ENCODE results near the gene C1QA.
A peak's percentile ranks its signal among the peaks of the same experiment; 100 is the strongest.

Gene C1QA

GRCh38 chr1:22613572-22613918 lies 22.9 kb upstream of the C1QA start:
- DNase-seq = no peak

- DNase-seq = no peak
These were observed 22.5 kb upstream of the C1QA start for GRCh38 chr1:22613951-22614350.

GRCh38 chr1:22615886-22616285 lies 20.5 kb upstream of the C1QA start:
- DNase-seq = no peak

- DNase-seq = no peak
These were observed 19.9 kb upstream of the C1QA start for GRCh38 chr1:22616571-22616970.

DNA sequence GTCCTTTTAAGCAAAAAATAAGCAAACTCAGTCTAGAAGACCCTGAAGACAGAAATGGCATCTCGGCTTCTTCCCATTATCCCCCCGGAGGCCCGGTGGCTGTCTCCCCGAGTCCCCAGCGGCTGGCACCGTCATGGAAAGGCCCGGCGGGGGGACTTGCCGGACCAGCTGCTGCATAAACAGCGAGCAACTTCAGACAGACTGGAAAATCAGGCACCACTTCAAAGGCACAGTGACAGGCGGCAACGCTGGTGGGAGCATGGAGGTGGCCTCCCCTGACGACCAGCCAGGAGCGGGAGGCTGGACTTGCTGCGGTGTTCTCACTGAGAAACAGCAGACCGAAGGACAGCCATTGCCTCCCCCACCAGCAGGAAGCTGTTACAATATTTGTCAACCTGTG lies 18.4 kb upstream of the C1QA start:
- no peak for DNase-seq

GRCh38 chr1:22619252-22619651 lies 17.2 kb upstream of the C1QA start:
- DNase-seq = no peak

DNA sequence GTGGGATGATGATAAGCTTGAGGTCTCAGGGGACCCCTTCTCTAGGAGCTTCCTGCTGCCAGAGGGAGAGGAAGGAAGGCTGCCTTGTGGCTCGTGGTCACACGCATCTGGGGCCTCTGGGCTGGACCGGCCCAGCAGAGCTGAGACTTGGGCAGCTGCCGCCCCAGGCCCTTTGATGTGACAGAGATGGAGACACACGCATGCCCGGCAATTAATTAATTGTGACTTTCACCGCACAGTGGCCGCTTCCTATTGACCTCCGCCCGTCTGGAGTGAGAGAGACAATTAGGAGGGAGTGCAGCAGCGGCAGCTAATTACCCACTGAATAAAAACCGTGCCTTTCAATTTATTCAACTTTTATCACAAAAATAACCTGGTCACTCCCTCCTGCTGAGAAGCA lies 16.6 kb upstream of the C1QA start:
- DNase-seq = no peak

GRCh38 chr1:22621761-22622160 lies 14.7 kb upstream of the C1QA start:
- no peak for DNase-seq

GRCh38 chr1:22625262-22625925 lies 11.0 kb upstream of the C1QA start:
- DNase-seq = no peak

DNA sequence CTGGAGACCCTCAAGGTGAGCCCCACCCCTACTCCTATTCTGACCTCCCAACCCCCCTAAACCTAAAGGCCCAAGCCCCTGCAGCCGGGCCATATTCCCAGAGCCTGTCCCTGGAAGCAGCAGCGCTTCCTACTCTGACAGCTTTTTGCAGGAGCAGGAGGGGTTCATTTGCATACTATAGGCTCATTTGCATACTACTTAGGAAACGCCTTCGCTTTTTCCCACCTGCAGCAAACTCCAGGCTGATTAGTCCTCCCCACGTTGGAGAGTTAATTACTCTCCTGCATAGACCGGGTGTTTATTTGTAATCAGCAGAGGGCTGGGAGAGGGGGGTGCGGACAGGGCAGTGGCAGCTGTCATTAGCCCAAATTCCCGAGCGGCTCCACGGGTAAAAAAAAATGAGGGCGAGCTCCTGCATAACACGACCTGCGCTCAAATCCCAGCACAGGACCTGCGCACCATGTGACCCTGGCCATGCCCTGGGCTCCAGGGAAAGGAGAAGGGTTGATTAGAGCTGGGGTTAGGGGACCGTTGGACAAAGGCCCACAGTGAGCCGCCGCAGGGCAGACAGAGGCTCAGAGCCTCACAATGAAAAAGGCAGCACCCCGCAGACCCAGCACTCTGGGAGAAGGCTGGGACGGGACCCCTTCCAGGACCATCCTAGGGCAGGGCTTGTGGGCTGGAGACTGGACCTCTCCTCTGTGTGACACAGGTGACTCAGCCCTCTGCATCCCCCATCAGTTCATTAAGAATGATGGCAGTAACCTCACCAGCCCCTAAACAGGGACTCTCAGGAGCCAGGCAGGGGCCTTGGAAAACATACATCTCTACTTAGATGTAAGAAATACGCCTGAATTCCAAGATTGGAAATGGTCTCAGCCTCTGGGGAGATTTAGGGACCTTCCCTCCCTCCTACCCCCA lies 9.9 kb upstream of the C1QA start:
- no peak for DNase-seq

GRCh38 chr1:22627331-22627730 lies 9.1 kb upstream of the C1QA start:
- no peak for DNase-seq

DNA sequence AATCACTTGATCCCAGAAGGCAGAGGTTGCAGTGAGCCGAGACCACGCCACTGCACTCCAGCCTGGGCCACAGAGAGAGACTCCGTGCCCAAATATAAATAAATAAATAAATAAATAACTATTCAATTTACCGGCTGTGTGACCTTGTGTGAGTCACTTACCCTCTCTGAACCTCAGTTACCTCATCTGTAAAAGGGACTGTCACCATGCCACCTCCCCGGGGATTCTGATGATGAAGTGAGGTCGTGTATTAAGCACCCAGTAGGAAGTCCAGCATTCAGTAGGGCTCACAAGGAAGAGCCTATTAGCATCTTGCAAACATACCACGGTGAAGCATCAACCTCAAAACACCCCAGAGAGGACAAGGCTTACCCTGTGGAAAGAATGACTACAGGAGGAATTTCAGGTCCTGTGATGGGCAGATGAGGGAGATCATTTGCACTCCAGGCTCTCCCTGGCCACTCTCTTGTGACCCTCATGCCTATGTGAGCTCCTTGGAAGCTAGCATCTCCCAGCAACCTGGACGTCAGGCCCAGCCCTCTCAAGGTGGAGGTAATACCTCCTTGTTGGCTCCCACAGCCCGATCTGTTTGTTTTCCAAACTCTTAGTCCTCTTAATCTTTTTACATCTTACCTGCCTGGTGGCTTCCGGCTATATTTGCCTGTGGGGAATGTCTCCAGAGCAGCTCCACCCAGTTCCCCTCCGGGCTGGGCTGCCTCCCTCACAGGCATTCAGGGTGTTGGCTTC lies 7.6 kb upstream of the C1QA start:
- DNase-seq = no peak

GRCh38 chr1:22629886-22630285 lies 6.5 kb upstream of the C1QA start:
- DNase-seq = no peak

GRCh38 chr1:22633697-22634463 lies 2.5 kb upstream of the C1QA start:
- no peak for DNase-seq

- no peak for DNase-seq
These were observed 992 bp upstream of the C1QA start for GRCh38 chr1:22635436-22635835.

DNA sequence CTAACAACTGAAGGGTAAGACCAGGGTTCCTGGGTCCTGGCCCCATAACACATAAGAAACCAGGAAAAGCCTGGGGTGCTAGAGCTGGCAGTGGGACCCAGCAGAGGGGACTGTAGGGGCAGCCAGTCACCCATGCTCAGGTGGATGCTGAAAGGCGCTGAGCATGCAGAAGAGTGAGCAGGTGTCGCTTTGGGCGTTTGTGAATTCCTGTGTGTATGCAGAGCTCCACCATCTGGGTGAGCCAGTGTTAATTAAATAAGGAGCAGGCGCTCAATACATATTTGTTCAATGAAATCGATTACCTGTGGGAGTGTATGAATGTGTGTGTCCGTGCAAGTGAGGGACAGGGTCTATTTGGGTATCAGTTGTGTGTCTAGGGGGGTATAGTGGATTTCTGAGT lies 499 bp downstream of the C1QA start:
- no peak for DNase-seq

DNA sequence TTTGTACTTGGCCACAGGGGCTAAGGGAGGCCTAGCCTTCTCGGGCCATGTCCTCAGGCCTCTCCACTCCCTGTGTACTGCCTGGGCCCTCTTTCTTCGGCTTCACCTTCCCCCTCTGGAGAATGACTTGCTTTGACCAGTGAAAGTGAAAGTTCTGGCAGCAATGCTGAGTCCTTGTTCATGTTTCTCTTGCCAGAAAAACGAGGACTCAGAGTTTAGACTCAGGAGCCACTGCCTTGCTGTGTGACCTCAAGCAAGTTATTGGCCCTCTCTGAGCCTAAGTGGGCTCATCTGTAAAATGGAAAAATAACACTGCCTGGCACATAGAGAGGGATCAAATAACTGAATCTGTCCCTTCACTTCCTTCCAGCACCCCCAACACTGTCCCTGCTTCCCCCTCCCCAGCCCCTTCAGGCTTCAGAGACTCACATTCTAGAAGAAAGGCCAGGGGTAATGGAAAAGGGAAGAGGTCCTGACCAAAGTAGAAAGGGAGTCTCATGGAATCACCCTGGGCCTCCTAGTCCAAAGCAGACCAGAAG lies 1.5 kb downstream of the C1QA start:
- no peak for DNase-seq

DNA sequence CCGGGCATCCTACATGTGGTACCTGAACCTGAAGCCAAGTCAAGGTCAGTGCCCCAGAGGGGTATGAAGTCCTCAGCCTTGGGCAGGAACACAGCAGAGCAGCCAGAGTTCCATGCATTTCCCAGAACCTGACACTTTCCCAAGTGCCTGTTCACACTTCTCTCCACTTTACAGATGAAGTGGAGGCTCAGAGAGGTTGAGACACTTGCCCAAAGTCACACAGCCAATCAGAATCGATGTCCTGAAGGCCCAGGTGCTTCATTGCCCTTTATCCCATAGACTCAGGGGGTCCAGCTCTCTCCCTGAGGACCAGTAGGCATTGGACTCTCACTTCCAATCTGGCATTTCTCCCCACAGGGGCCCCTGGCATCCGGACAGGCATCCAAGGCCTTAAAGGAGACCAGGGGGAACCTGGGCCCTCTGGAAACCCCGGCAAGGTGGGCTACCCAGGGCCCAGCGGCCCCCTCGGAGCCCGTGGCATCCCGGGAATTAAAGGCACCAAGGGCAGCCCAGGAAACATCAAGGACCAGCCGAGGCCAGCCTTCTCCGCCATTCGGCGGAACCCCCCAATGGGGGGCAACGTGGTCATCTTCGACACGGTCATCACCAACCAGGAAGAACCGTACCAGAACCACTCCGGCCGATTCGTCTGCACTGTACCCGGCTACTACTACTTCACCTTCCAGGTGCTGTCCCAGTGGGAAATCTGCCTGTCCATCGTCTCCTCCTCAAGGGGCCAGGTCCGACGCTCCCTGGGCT lies 2.2 kb downstream of the C1QA start:
- no peak for DNase-seq

GRCh38 chr1:22639286-22639685 lies 2.9 kb downstream of the C1QA start:
- no peak for DNase-seq

DNA sequence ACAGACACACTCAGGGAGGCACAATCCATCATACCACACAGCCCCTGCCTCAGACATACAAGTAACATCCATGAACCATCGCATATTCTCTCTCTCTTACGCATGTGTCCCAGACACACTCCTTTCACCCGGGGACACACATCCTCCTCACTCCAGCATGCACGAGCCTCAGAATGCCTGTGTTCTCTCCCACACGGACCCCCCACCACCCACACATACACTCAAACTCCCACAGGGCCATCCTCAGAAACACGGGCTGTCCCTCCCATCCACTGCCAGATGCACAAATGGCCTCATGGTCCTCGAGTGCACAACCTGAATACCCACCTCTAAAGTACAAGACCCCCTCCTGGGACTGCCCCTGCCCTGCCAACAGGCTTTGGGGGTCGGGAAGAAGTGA lies 4.8 kb downstream of the C1QA start:
- DNase-seq = no peak

DNA sequence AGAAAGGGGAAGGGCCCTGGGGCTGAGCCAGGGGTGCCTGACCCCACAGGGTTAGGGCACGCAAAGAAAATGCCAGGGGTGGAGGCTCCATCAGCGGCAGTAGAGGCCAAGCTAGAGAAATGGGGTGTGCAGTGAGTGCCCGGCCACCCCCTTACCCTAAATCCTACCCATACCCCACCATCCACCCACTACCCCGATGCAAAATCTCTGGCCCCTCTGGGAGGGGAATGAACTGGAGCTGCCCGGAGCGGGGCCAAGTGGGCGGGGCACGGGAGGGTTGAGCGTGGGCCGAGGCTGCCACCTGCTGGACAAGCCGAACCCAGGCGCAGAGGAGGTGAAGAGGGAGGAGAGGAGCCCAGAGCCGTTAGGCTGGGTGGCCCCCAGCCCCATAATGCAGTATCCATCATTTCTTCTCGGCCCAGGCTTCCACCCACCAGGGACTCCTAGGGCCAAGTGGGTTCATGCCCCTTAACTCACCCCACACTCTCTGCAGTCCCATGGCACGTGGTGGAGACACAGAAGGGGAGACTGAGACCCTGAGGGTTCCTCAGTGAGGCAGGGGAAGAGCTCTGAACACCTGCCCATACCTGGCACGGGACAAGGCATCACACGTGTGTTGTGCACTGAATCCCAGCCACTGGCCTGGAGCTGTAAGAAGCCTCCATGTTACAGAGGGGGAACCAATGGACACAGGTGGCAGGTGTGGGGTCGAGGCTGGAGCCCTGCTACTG lies 5.6 kb downstream of the C1QA start:
- peak; percentile 68 for DNase-seq

Data from activated naive CD4-positive, alpha-beta T cell treated with Interleukin-2 at 50 U/mL for 16 hours (primary cell).